ENCODE measurements around the gene YJEFN3. TPM values are rescaled to one million over a fixed set of nuclear protein-coding genes. Genes with fewer than 3 reads are reported as not detected.

YJEFN3 gene
- total RNA-seq, 1 donor from 2014 or later: 9.4 TPM

- no peak for DNase-seq
- intact Hi-C loops (cut with micrococcal nuclease): no loop called here
- ATAC-seq: no peak
Measured at GRCh38 chr19:19534556-19535265, 6.0 kb downstream of the YJEFN3 start.

- DNase-seq: no peak
- intact Hi-C loops (cut with micrococcal nuclease): no loop called here
- no peak for ATAC-seq
Measured at GRCh38 chr19:19535311-19536191, 6.8 kb downstream of the YJEFN3 start.

- ATAC-seq (no peak), DNase-seq (no peak)
- intact Hi-C loops (cut with micrococcal nuclease): no loop called here
Measured at GRCh38 chr19:19537075-19538048, 8.7 kb downstream of the YJEFN3 start.

- ATAC-seq (peak; percentile 44), DNase-seq (peak; percentile 73)
- intact Hi-C loops (cut with micrococcal nuclease): no loop called here
Measured at GRCh38 chr19:19538061-19538784, 9.5 kb downstream of the YJEFN3 start, which contains the start of gene CILP2. Gene CILP2 (plus strand): TSS chr19:19538265. CDS start chr19:19538350, 85 bp downstream.

- ATAC-seq: no peak
- intact Hi-C loops (cut with micrococcal nuclease): no loop called here
Measured at GRCh38 chr19:19538785-19539166, 10.1 kb downstream of the YJEFN3 start.

GRCh38 chr19:19539698-19540063 lies 11.0 kb downstream of the YJEFN3 start:
- DNase-seq: no peak
- ATAC-seq: no peak
- intact Hi-C loops (cut with micrococcal nuclease): no loop called here

More at GRCh38 chr19:19538785-19539166, 10.1 kb downstream of the YJEFN3 start:
- no peak for DNase-seq

GRCh38 chr19:19540064-19540714 lies 11.5 kb downstream of the YJEFN3 start:
- intact Hi-C loops (cut with micrococcal nuclease): no loop called here
- peak; percentile 42 for ATAC-seq
- peak; percentile 78 for DNase-seq

GRCh38 chr19:19540715-19541515 lies 12.2 kb downstream of the YJEFN3 start:
- peak; percentile 14 for ATAC-seq
- DNase-seq: peak; percentile 57
- intact Hi-C loops (cut with micrococcal nuclease): no loop called here

- DNase-seq: no peak
- no peak for ATAC-seq
Measured at GRCh38 chr19:19541616-19542015, 12.9 kb downstream of the YJEFN3 start.

GRCh38 chr19:19542507-19542906 lies 13.8 kb downstream of the YJEFN3 start:
- no peak for ATAC-seq
- intact Hi-C loops (cut with micrococcal nuclease): no loop called here
- DNase-seq: no peak

More at GRCh38 chr19:19541616-19542015, 12.9 kb downstream of the YJEFN3 start:
- intact Hi-C loops (cut with micrococcal nuclease): no loop called here

- ATAC-seq (no peak), DNase-seq (no peak)
- intact Hi-C loops (cut with micrococcal nuclease): no loop called here
Measured at GRCh38 chr19:19543101-19543500, 14.4 kb downstream of the YJEFN3 start.

GRCh38 chr19:19543640-19544039 lies 14.9 kb downstream of the YJEFN3 start:
- ATAC-seq (no peak), DNase-seq (no peak)
- intact Hi-C loops (cut with micrococcal nuclease): no loop called here

- ATAC-seq: no peak
- no peak for DNase-seq
- intact Hi-C loops (cut with micrococcal nuclease): no loop called here
Measured at GRCh38 chr19:19544257-19544953, 15.7 kb downstream of the YJEFN3 start.

GRCh38 chr19:19544954-19545591 lies 16.4 kb downstream of the YJEFN3 start:
- no peak for ATAC-seq
- DNase-seq: no peak
- intact Hi-C loops (cut with micrococcal nuclease): no loop called here

- ATAC-seq (no peak), DNase-seq (no peak)
- intact Hi-C loops (cut with micrococcal nuclease): no loop called here
Measured at GRCh38 chr19:19545707-19546106, 17.0 kb downstream of the YJEFN3 start.

GRCh38 chr19:19546751-19547162 lies 18.0 kb downstream of the YJEFN3 start:
- ATAC-seq: peak; percentile 88
- intact Hi-C loops (cut with micrococcal nuclease): no loop called here
- peak; percentile 79 for DNase-seq
